ENCODE results near the gene SORBS1. TPM values are rescaled to one million over a fixed set of nuclear protein-coding genes. Genes with fewer than 3 reads are reported as not detected.

The SORBS1 gene
- total and polyA plus RNA-seq, 9 of the 15 experiments (the other 6 are each of a cell fraction or from before 2014, with no cell fraction given), result 2.0 to 13.3 (median 6.5) TPM

GRCh38 chr10:95579292-95579691 lies 18.1 kb upstream of the SORBS1 start:
- Histone ChIP-seq H3K9ac (ENCODE audit: insufficient read depth in 1 of 2, low read depth in 2 of 2, low read length in 2 of 2) (no peak overlapping the region), H3K27me3 (ENCODE audit: control insufficient read depth in 2 of 2, insufficient read depth in 2 of 2, low read length in 2 of 2) (peaks cover 0 to 4% of the 10 kb centered on the region in 2 experiments; a peak in 2 of 5 replicates), H3K36me3 (ENCODE audit: control insufficient read depth, insufficient read depth, low read length) (no peaks in the 10 kb centered on the region), H2AFZ (ENCODE audit: low read depth, low read length) (no peak overlapping the region), H3K27ac (ENCODE audit: extremely low read depth, low read depth, low read length) (no peak overlapping the region), H3K9me1 (ENCODE audit: control insufficient read depth, insufficient read depth, low read length) (no peaks in the 10 kb centered on the region), H4K20me1 (replicated peaks; ENCODE audit: control insufficient read depth, insufficient read depth, low read length) (no peaks in the 10 kb centered on the region), H3K9me3 (replicated peaks; ENCODE audit: control insufficient read depth, insufficient read depth, low read depth, low read length) (no peaks in the 10 kb centered on the region), H3K4me2 (ENCODE audit: insufficient read depth, low read length) (no peak overlapping the region), H3K4me1 (replicated peaks in 1 of 2; ENCODE audit: control insufficient read depth in 2 of 2, insufficient read depth in 2 of 2, low read length in 2 of 2) (no peaks in the 10 kb centered on the region; a peak in 1 of 5 replicates), H3K79me2 (ENCODE audit: control insufficient read depth, insufficient read depth, low read length) (no peaks in the 10 kb centered on the region), H3K4me3 (no peak overlapping the region)
- POLR2A ChIA-PET, result interaction anchor here (0.6 to 1.6 kb wide), 3 partner anchors 9 to 190 kb away, joined by 3 to 4 read pairs (median 4); no protein-coding TSS in a partner anchor
- intact Hi-C loops (cut with micrococcal nuclease) (no loop called here), in situ Hi-C loops (cut with MboI) (no loop called here)
- no peak for TF ChIP-seq FIP1L1 (IDR thresholded peaks at IDR 0.05; ENCODE audit: low read depth, low read length, poor library complexity, severe bottlenecking)
- TF ChIP-seq SUPT5H (IDR thresholded peaks at IDR 0.05), result no peak
- TF ChIP-seq ZKSCAN3 (CRISPR knock-in tag; IDR thresholded peaks at IDR 0.05), result no peak
- TF ChIP-seq FOXP4 (CRISPR knock-in tag; IDR thresholded peaks at IDR 0.05; ENCODE audit: borderline replicate concordance), result no peak
- TF ChIP-seq ZFP1 (CRISPR knock-in tag; IDR thresholded peaks at IDR 0.05), result no peak
- TF ChIP-seq PATZ1 (CRISPR knock-in tag; IDR thresholded peaks at IDR 0.05; ENCODE audit: borderline replicate concordance), result no peak
- no peak for TF ChIP-seq ZNF354B (CRISPR knock-in tag; IDR thresholded peaks at IDR 0.05)
- no peak for TF ChIP-seq REST (IDR thresholded peaks at IDR 0.05; ENCODE audit: borderline replicate concordance)
- no peak for TF ChIP-seq REST (CRISPR knock-in tag; IDR thresholded peaks at IDR 0.05; ENCODE audit: low read depth)
- no peak for TF ChIP-seq FOXM1 (IDR thresholded peaks at IDR 0.05; ENCODE audit: low read depth)
- no peak for TF ChIP-seq FOXM1 (CRISPR knock-in tag; IDR thresholded peaks at IDR 0.05; ENCODE audit: low read depth)
- CTCF ChIA-PET (ENCODE audit: low intra/inter-chr PET ratio), result no interaction called here
- BruUV-seq (replicated peaks), result no TSS peak
- no peak for DNase-seq (ENCODE audit: extremely low read depth in 1 of 4, low spot score in 3 of 4)
- FAIRE-seq, result no peak
- no peak for ATAC-seq
- no CpG with 5 or more reads among the region's 1 CpG for WGBS (ENCODE audit: insufficient coverage, low coverage, missing lambda C conversion rate)
